HL-60 (cell line): ENCODE results near the gene AP2A2.

Source experiments
- GABPA ChIP-seq: IDR thresholded peaks from 2 replicates; pipeline ENCODE4 v1.6.1; 2012; ENCODE audit warnings: low read depth
- POLR2AphosphoS5 ChIP-seq: IDR thresholded peaks from 2 replicates; pipeline ENCODE4 v1.6.1; 2012; ENCODE audit warnings: low read depth
- TF ChIP-seq, protein P1 (sequence below): IDR thresholded peaks from one replicate; pipeline ENCODE4 v1.5.1; 2011; ENCODE audit warnings: low read length, control low read depth, inconsistent platforms; ENCODE audit not compliant: insufficient read depth
- TF ChIP-seq, protein P2 (sequence below): IDR thresholded peaks from 2 replicates; pipeline ENCODE4 v1.6.1; 2012; ENCODE audit warnings: low read depth; ENCODE audit not compliant: insufficient replicate concordance

DNA sequence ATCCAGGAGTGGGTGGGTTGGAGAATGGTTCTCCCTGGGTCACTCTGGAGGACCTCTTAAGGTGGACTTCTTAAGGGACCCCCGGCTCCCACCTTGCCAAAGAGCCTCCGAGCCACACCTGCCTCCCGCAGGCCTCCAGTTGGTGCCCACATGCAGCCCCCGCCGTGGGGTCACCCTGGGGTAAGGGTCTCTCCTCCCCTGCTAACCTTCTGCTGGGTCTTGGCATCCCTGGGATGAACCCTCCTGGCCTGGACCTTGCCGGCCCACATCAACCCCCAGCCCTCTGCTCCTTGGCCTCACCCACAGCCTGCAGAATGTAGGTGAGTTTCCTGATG, 123.4 kb downstream of the AP2A2 start:
- TF ChIP-seq, protein P1, sequence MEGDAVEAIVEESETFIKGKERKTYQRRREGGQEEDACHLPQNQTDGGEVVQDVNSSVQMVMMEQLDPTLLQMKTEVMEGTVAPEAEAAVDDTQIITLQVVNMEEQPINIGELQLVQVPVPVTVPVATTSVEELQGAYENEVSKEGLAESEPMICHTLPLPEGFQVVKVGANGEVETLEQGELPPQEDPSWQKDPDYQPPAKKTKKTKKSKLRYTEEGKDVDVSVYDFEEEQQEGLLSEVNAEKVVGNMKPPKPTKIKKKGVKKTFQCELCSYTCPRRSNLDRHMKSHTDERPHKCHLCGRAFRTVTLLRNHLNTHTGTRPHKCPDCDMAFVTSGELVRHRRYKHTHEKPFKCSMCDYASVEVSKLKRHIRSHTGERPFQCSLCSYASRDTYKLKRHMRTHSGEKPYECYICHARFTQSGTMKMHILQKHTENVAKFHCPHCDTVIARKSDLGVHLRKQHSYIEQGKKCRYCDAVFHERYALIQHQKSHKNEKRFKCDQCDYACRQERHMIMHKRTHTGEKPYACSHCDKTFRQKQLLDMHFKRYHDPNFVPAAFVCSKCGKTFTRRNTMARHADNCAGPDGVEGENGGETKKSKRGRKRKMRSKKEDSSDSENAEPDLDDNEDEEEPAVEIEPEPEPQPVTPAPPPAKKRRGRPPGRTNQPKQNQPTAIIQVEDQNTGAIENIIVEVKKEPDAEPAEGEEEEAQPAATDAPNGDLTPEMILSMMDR: no peak
- TF ChIP-seq, protein P2, sequence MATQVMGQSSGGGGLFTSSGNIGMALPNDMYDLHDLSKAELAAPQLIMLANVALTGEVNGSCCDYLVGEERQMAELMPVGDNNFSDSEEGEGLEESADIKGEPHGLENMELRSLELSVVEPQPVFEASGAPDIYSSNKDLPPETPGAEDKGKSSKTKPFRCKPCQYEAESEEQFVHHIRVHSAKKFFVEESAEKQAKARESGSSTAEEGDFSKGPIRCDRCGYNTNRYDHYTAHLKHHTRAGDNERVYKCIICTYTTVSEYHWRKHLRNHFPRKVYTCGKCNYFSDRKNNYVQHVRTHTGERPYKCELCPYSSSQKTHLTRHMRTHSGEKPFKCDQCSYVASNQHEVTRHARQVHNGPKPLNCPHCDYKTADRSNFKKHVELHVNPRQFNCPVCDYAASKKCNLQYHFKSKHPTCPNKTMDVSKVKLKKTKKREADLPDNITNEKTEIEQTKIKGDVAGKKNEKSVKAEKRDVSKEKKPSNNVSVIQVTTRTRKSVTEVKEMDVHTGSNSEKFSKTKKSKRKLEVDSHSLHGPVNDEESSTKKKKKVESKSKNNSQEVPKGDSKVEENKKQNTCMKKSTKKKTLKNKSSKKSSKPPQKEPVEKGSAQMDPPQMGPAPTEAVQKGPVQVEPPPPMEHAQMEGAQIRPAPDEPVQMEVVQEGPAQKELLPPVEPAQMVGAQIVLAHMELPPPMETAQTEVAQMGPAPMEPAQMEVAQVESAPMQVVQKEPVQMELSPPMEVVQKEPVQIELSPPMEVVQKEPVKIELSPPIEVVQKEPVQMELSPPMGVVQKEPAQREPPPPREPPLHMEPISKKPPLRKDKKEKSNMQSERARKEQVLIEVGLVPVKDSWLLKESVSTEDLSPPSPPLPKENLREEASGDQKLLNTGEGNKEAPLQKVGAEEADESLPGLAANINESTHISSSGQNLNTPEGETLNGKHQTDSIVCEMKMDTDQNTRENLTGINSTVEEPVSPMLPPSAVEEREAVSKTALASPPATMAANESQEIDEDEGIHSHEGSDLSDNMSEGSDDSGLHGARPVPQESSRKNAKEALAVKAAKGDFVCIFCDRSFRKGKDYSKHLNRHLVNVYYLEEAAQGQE: no peak
- TF ChIP-seq GABPA: no peak
- TF ChIP-seq POLR2AphosphoS5: no peak
